SK-N-SH (cell line): ENCODE results near the gene SNX17. TPM values are rescaled to one million over a fixed set of nuclear protein-coding genes. Genes with fewer than 3 reads are reported as not detected.
A peak's percentile ranks its signal among the peaks of the same experiment; 100 is the strongest.

Source experiments
- CTCF ChIA-PET: fragments of 300-600, 350-600 bp; formaldehyde crosslinking; extraction: SDS; loops from one replicate; lab custom pipeline; 2021; lab: Yijun Ruan, JAX
- POLR2A ChIA-PET: fragments of 350-600 bp; sonication (Branson Sonifier 250); formaldehyde crosslinking; extraction: SDS; loops from one replicate; lab custom pipeline; 2020; ENCODE audit warnings: antibody characterized with exemption, inconsistent platforms; lab: Yijun Ruan, JAX
- DNase-seq: peaks from one replicate; pipeline ENCODE4 v3.0.0; 2012
- H2AFZ ChIP-seq: fragments of 200-600 bp; sonication (generic); 2 replicates; pipeline ENCODE4 v1.8.1; 2016; ENCODE audit warnings: antibody characterized with exemption, mild to moderate bottlenecking, low read depth
- H3F3A ChIP-seq: fragments of 200-600 bp; sonication (generic); replicated peaks from 2 replicates; pipeline ENCODE3; 2016; ENCODE audit warnings: antibody characterized with exemption, mild to moderate bottlenecking; ENCODE audit not compliant: insufficient read depth
- H3K27ac ChIP-seq, 2 experiments: fragments of 200-500 bp in 1 of 2; fragments of 200-600 bp in 1 of 2; sonication (Bioruptor generic) in 1 of 2; sonication (generic), shearing (Covaris generic) in 1 of 2; 2 replicates each; pipeline versions ENCODE4 v1.5.1 to v1.6.1; 2014 to 2016; ENCODE audit warnings: low read depth in 2 of 2, inconsistent platforms in 1 of 2, low read length in 1 of 2, mild to moderate bottlenecking in 1 of 2, mixed read lengths in 1 of 2
- H3K27me3 ChIP-seq: fragments of 200-600 bp; sonication (generic), shearing (Covaris generic); 2 replicates; pipeline ENCODE4 v1.6.1; 2016; ENCODE audit warnings: mixed run types; ENCODE audit not compliant: insufficient read depth
- H3K36me3 ChIP-seq, 2 experiments: fragments of 200-500 bp in 1 of 2; fragments of 200-600 bp in 1 of 2; sonication (Bioruptor generic) in 1 of 2; sonication (generic) in 1 of 2; replicated peaks in 1 of 2; 2 replicates each; pipeline versions ENCODE3 to v1.5.1; 2014 to 2016; ENCODE audit warnings: low read length in 1 of 2, mild to moderate bottlenecking in 1 of 2; ENCODE audit not compliant: insufficient read depth in 2 of 2, control insufficient read depth in 1 of 2
- H3K4me1 ChIP-seq, 2 experiments: fragments of 200-500 bp in 1 of 2; fragments of 200-600 bp in 1 of 2; sonication (Bioruptor generic) in 1 of 2; sonication (generic), shearing (Covaris generic) in 1 of 2; 2 replicates each; pipeline versions ENCODE4 v1.5.1 to v1.6.1; 2014 to 2016; ENCODE audit warnings: low read depth in 1 of 2, low read length in 1 of 2, mixed run types in 1 of 2; ENCODE audit not compliant: insufficient read depth in 2 of 2, control insufficient read depth in 1 of 2
- H3K4me2 ChIP-seq: fragments of 200-600 bp; sonication (generic), shearing (Covaris generic); 2 replicates; pipeline ENCODE4 v1.6.1; 2017; ENCODE audit warnings: mixed run types
- H3K4me3 ChIP-seq, 2 experiments: fragments of 200-500 bp in 1 of 2; fragments of 200-600 bp in 1 of 2; sonication (Bioruptor generic) in 1 of 2; sonication (generic), shearing (Covaris generic) in 1 of 2; 2 replicates each; pipeline versions ENCODE4 v1.5.1 to v1.8.1; 2014 to 2016; ENCODE audit warnings: low read depth in 2 of 2, inconsistent platforms in 1 of 2, low read length in 1 of 2, mild to moderate bottlenecking in 1 of 2, mixed read lengths in 1 of 2, moderate library complexity in 1 of 2
- H3K79me2 ChIP-seq: fragments of 200-600 bp; sonication (generic); 2 replicates; pipeline ENCODE4 v1.8.1; 2017; ENCODE audit warnings: mild to moderate bottlenecking; ENCODE audit not compliant: insufficient read depth
- H3K9ac ChIP-seq: fragments of 200-600 bp; sonication (generic); 2 replicates; pipeline ENCODE4 v1.6.1; 2017; ENCODE audit warnings: mixed run types
- H3K9me2 ChIP-seq: fragments of 200-600 bp; sonication (generic); 2 replicates; pipeline ENCODE4 v1.6.1; 2017; ENCODE audit warnings: mixed run types
- H3K9me3 ChIP-seq: fragments of 200-600 bp; sonication (generic); 2 replicates; pipeline ENCODE4 v1.6.1; 2017; ENCODE audit warnings: mixed run types, mild to moderate bottlenecking, moderate library complexity
- H4K20me1 ChIP-seq: fragments of 200-600 bp; sonication (generic); 2 replicates; pipeline ENCODE4 v1.6.1; 2017; ENCODE audit warnings: mild to moderate bottlenecking, mixed run types; ENCODE audit not compliant: insufficient read depth
- EZH2phosphoT487 ChIP-seq: fragments of 200-600 bp; sonication (generic); IDR thresholded peaks from 2 replicates; pipeline ENCODE4 v1.6.1; 2017; ENCODE audit warnings: low read depth, mixed run types, mild to moderate bottlenecking, antibody characterized with exemption, moderate library complexity, borderline replicate concordance
- GATA2 ChIP-seq: sonication (generic); formaldehyde crosslinking; IDR thresholded peaks from 2 replicates; pipeline ENCODE4 v1.5.0; 2020; ENCODE audit warnings: mild to moderate bottlenecking, missing genetic modification reagents
- JUND ChIP-seq: IDR thresholded peaks from 2 replicates; pipeline ENCODE4 v1.4.0; 2012
- POLR2AphosphoS5 ChIP-seq: IDR thresholded peaks from 2 replicates; pipeline ENCODE4 v1.6.1; 2012; ENCODE audit warnings: low read depth, low read length
- RFX5 ChIP-seq: IDR thresholded peaks from 2 replicates; pipeline ENCODE4 v1.6.1; 2012; ENCODE audit warnings: mild to moderate bottlenecking, improper control_type of control experiment, low read length
- TAF1 ChIP-seq: IDR thresholded peaks from 2 replicates; pipeline ENCODE4 v1.6.1; 2012; ENCODE audit warnings: low read depth, mild to moderate bottlenecking, low read length, moderate library complexity, borderline replicate concordance
- TCF12 ChIP-seq: IDR thresholded peaks from 2 replicates; pipeline ENCODE4 v1.4.0; 2012
- USF2 ChIP-seq: fragments of 150-350 bp; IDR thresholded peaks from 2 replicates; pipeline ENCODE4 v1.6.1; 2017; ENCODE audit warnings: antibody characterized with exemption, low read length, low read depth, borderline replicate concordance
- WGBS: methylation state at CpG from one replicate; pipeline ENCODE4 v1.1.6; 2017; ENCODE audit warnings: low lambda C conversion rate; 5-methylcytosine and 5-hydroxymethylcytosine counted together
- polyA plus RNA-seq, 3 experiments: library from polyadenylated mRNA; depleted of rRNA; stranded (reverse); fragments of >200 nt; gene quantifications; 2 replicates each; pipeline ENCODE4 v1.2.3, GENCODE V29; 2012
- TF ChIP-seq, protein P1 (sequence below): fragments of 150-350 bp; IDR thresholded peaks from 2 replicates; pipeline ENCODE4 v1.6.1; 2016; ENCODE audit warnings: mild to moderate bottlenecking, low read depth, low read length
- TF ChIP-seq, protein P2 (sequence below): IDR thresholded peaks from 2 replicates; pipeline ENCODE4; 2012

SNX17 gene
- polyA plus RNA-seq, 1 of the 3 experiments (the other 2 are of a cell fraction), result 145 TPM

DNA sequence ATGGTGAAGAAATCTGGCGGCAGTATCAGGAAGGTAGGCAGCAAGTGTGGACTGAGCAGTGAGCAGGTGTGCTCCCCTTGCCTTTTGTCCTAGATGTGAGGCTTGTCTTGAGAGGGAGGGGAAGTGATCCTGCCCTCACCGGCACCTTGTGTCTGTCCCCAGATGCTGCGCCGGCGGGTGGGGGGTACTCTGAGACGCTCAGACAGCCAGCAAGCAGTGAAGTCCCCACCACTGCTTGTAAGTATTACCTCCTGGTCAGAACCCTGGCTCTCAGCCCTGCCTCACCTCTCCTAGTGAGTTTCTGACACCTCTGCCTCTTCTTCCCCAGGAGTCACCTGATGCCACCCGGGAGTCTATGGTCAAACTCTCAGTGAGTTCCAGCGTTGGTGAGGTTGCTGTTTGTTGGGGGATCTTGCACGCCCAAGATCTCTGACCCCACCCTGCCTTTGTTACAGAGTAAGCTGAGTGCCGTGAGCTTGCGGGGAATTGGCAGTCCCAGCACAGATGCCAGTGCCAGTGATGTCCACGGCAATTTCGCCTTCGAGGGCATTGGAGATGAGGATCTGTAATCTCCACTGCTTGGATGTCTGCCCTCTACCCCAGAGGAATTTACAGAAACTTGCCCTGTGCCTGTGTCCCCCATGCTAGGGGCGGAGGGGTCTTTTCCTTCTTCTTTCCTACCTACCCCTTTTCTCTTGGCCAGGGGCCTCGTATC is 5.9 kb downstream of the SNX17 start (continued):
- TF ChIP-seq JUND (0 out of 2 replicates have a peak, but pooled peaks have one; percentile 5), GATA2 (CRISPR knock-in tag) (no peak), TAF1 (no peak), RFX5 (no peak), EZH2phosphoT487 (no peak)
- TF ChIP-seq, protein P1, sequence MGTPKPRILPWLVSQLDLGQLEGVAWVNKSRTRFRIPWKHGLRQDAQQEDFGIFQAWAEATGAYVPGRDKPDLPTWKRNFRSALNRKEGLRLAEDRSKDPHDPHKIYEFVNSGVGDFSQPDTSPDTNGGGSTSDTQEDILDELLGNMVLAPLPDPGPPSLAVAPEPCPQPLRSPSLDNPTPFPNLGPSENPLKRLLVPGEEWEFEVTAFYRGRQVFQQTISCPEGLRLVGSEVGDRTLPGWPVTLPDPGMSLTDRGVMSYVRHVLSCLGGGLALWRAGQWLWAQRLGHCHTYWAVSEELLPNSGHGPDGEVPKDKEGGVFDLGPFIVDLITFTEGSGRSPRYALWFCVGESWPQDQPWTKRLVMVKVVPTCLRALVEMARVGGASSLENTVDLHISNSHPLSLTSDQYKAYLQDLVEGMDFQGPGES, result no peak

DNA sequence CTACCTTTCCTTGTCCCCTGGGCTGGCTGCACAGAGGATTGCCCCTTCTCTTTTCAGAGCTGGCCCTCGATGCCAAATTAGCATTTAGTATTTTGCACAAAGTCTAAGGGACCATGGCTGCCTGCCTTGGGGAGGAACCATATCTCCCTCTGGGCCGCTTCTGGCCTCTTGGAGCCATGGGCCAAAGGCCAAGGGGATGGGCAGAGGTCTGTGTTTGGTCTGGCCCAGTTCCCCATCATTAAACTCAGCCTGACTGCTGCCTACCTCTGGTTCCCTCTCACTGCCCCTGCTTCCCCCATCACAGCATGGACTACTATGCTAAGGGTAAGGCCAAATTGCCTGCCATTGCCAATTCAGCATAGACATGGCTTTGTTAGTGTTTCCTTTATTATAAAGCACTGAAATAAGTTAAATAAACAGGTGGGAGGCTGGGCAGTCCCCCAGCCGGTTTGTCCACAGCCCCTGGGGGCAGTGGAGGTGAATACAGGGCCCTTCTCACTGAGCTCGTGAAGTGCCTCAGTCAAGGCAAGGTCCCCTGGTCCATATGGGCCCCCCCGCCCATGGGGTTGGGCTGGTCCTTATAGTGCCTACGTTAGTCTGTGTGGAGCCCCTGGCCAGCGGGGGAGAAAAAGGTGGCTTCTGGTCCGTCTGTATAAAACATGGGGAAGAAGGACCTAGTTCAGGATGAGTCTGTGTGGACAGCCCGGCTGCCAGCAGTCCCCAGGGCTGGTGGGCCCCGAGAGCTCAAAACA is 6.6 kb downstream of the SNX17 start:
- peaks cover 52 to 82% of the 10 kb centered on the region in 2 experiments for H3K36me3 ChIP-seq
- peaks cover 60% of the 10 kb centered on the region for H3K79me2 ChIP-seq
- H3K9me2 ChIP-seq, result no peaks in the 10 kb centered on the region
- no peak overlapping the region for H3K4me2 ChIP-seq
- POLR2A ChIA-PET, result interaction anchor here (1.2 kb wide), 1 partner anchor 20 kb away, joined by 5 read pairs; the partner anchor contains the start of gene GTF3C2
- DNase-seq, result no peak
- no peak for TF ChIP-seq TAF1
- no peak for TF ChIP-seq TCF12
- peak; percentile 67 for TF ChIP-seq POLR2AphosphoS5
- TF ChIP-seq USF2, result no peak
- peak; percentile 2; the same call in 1 of the 2 replicates for TF ChIP-seq JUND
- TF ChIP-seq, all 33 proteins: peak for 2
- 82% methylated on average over 10 of the region's 10 CpGs for WGBS
- Histone ChIP-seq H3K4me1 (peaks cover 20 to 59% of the 10 kb centered on the region in 2 experiments; a peak in 3 of 4 replicates), H2AFZ (no peak overlapping the region), H3K27me3 (no peaks in the 10 kb centered on the region), H3K9ac (no peak overlapping the region), H3K4me3 (no peak overlapping the region), H3K9me3 (no peaks in the 10 kb centered on the region), H3F3A (peaks cover 20% of the 10 kb centered on the region), H4K20me1 (peaks cover 4% of the 10 kb centered on the region), H3K27ac (0 out of 4 replicates have a peak overlapping the region, but pooled peaks of 1 of the 2 experiments have one; percentile 39)
- CTCF ChIA-PET, result interaction anchor here (5.7 kb wide), 1 partner anchor 31 kb away, joined by 28 read pairs; the partner anchor contains the start of gene PPM1G

DNA sequence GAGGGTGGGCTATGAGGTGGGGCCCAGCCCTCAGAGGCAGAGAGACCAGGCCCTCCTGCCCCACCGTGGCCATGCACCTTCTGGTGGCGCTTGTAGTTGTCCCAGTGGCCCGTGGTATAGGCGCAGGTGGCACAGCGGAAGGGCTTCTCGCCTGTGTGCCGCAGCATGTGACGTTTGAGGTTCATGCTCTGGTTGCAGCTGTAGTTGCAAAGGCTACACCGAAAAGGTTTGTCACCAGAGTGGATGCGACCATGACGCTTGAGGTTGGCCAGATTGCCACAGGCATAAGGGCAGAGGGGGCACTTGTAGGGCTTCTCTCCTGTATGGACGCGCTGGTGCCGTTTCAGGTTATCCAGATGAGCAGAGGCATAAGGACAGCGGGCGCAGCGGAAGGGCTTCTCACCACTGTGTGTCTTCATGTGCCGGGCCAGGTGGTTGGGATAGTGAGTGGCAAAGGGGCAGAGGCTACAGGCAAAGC is 7.2 kb downstream of the SNX17 start:
- no peak for DNase-seq
- H2AFZ ChIP-seq, result no peak overlapping the region
- CTCF ChIA-PET, result interaction anchor here (5.7 kb wide), 1 partner anchor 30 kb away, joined by 28 read pairs; the partner anchor contains the start of gene PPM1G
- H3K9me3 ChIP-seq, result no peaks in the 10 kb centered on the region
- peak overlapping the region in 1 of 2 experiments; percentile 54; a peak in 1 of 4 replicates for H3K27ac ChIP-seq
- H3K4me3 ChIP-seq, result no peak overlapping the region
- H3K9ac ChIP-seq, result no peak overlapping the region
- H3K27me3 ChIP-seq, result no peaks in the 10 kb centered on the region
- no peak overlapping the region for H3K4me2 ChIP-seq
- peaks cover 4% of the 10 kb centered on the region; the same call in 1 of the 2 replicates for H4K20me1 ChIP-seq
- TF ChIP-seq, protein P2, sequence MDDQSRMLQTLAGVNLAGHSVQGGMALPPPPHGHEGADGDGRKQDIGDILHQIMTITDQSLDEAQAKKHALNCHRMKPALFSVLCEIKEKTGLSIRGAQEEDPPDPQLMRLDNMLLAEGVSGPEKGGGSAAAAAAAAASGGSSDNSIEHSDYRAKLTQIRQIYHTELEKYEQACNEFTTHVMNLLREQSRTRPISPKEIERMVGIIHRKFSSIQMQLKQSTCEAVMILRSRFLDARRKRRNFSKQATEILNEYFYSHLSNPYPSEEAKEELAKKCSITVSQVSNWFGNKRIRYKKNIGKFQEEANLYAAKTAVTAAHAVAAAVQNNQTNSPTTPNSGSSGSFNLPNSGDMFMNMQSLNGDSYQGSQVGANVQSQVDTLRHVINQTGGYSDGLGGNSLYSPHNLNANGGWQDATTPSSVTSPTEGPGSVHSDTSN, result no peak
- peak; percentile 19; the same call in 1 of the 2 replicates for TF ChIP-seq USF2
- H3K4me1 ChIP-seq, result peaks cover 15 to 58% of the 10 kb centered on the region in 2 experiments; a peak in 3 of 4 replicates
- peaks cover 54 to 81% of the 10 kb centered on the region in 2 experiments for H3K36me3 ChIP-seq
- no peaks in the 10 kb centered on the region for H3K9me2 ChIP-seq
- H3K79me2 ChIP-seq, result peaks cover 53% of the 10 kb centered on the region
- 97% methylated on average over 17 of the region's 18 CpGs for WGBS
- POLR2A ChIA-PET, result interaction anchor here (1.2 to 4.4 kb wide), 2 partner anchors 21 kb away, joined by 5 to 20 read pairs; partner anchors contain the start of gene GTF3C2
- peaks cover 26% of the 10 kb centered on the region for H3F3A ChIP-seq
